IMR-90 (cell line): ENCODE results near the gene PIP5K1C. TPM values are rescaled to one million over a fixed set of nuclear protein-coding genes. Genes with fewer than 3 reads are reported as not detected.
"Not testable (repeated sequence)": the region's sequence is repeated elsewhere in the genome, so short reads cannot be mapped to it uniquely, and the experiment has no call there.

Experiments used
- ATAC-seq: fragments of 200-7000 bp; cut with Tn5 transposase; 2 replicates; pipeline ENCODE4 v1.9.1; 2020; ENCODE audit warnings: low read depth, mild to moderate bottlenecking, moderate library complexity
- BruUV-seq: library from RNA; stranded (reverse); fragments of 400-500 nt; replicated peaks from 2 replicates; lab custom pipeline; 2021; lab: Mats Ljungman, UMichigan
- CTCF ChIA-PET: fragments of 300-600 bp; formaldehyde crosslinking; extraction: SDS; loops from one replicate; lab custom pipeline; 2021; ENCODE audit warnings: antibody characterized with exemption; lab: Yijun Ruan, JAX
- POLR2A ChIA-PET: fragments of 300-600 bp; sonication (Branson Sonifier 250); formaldehyde crosslinking; loops from one replicate; lab custom pipeline; 2022; ENCODE audit warnings: antibody characterized with exemption; ENCODE audit not compliant: unreplicated experiment; lab: Charles Lee
- DNase-seq: peaks from one replicate; pipeline ENCODE4 v3.0.0; 2013
- H2AFZ ChIP-seq: replicated peaks from 2 replicates; pipeline ENCODE3; 2013; ENCODE audit warnings: low read length, mild to moderate bottlenecking; ENCODE audit not compliant: poor library complexity
- H2AK5ac ChIP-seq: 2 replicates; pipeline ENCODE4 v1.6.1; 2013; ENCODE audit warnings: low read depth, low read length, inconsistent platforms
- H2AK9ac ChIP-seq: replicated peaks from 2 replicates; pipeline ENCODE3; 2013; ENCODE audit warnings: mild to moderate bottlenecking, low read depth, low read length, moderate library complexity; ENCODE audit not compliant: poor library complexity
- H2BK120ac ChIP-seq: 2 replicates; pipeline ENCODE4 v1.6.1; 2013; ENCODE audit warnings: low read depth, low read length, inconsistent platforms
- H2BK15ac ChIP-seq: 3 replicates; pipeline ENCODE4 v1.6.1; 2013; ENCODE audit warnings: low read depth, low read length, inconsistent platforms
- H2BK20ac ChIP-seq: 2 replicates; pipeline ENCODE4 v1.6.1; 2013; ENCODE audit warnings: low read depth, mild to moderate bottlenecking, inconsistent platforms, low read length, moderate library complexity
- H2BK5ac ChIP-seq: 2 replicates; pipeline ENCODE4 v1.6.1; 2013; ENCODE audit warnings: mild to moderate bottlenecking, low read depth, low read length, inconsistent platforms; ENCODE audit not compliant: poor library complexity, severe bottlenecking
- H3K14ac ChIP-seq: replicated peaks from 2 replicates; pipeline ENCODE4 v1.6.1; 2013; ENCODE audit warnings: low read depth, low read length, inconsistent platforms
- H3K18ac ChIP-seq: 2 replicates; pipeline ENCODE4 v1.6.1; 2013; ENCODE audit warnings: low read depth, low read length, control low read depth
- H3K23ac ChIP-seq: 2 replicates; pipeline ENCODE4 v1.6.1; 2013; ENCODE audit warnings: low read depth, low read length, inconsistent platforms
- H3K27ac ChIP-seq: 2 replicates; pipeline ENCODE4 v1.5.1; 2013; ENCODE audit warnings: mild to moderate bottlenecking, control low read depth, low read length; ENCODE audit not compliant: insufficient read depth
- H3K27me3 ChIP-seq: 2 replicates; pipeline ENCODE4 v1.6.1; 2013; ENCODE audit warnings: low read length; ENCODE audit not compliant: control insufficient read depth, insufficient read depth
- H3K36me3 ChIP-seq: 2 replicates; pipeline ENCODE4 v1.6.1; 2013; ENCODE audit warnings: low read length, mixed read lengths; ENCODE audit not compliant: control insufficient read depth, insufficient read depth
- H3K4ac ChIP-seq: 2 replicates; pipeline ENCODE4 v1.6.1; 2013; ENCODE audit warnings: low read depth, low read length, inconsistent platforms
- H3K4me1 ChIP-seq: 2 replicates; pipeline ENCODE4 v1.6.1; 2013; ENCODE audit warnings: low read length, mixed read lengths; ENCODE audit not compliant: control insufficient read depth, insufficient read depth
- H3K4me2 ChIP-seq: 2 replicates; pipeline ENCODE4 v1.6.1; 2013; ENCODE audit warnings: low read depth, mild to moderate bottlenecking, control low read depth, low read length, moderate library complexity
- H3K4me3 ChIP-seq: 2 replicates; pipeline ENCODE4 v1.5.1; 2013; ENCODE audit warnings: low read depth, mild to moderate bottlenecking, control low read depth, low read length, moderate library complexity; ENCODE audit not compliant: insufficient read depth
- H3K56ac ChIP-seq: 2 replicates; pipeline ENCODE4 v1.6.1; 2013; ENCODE audit warnings: low read length, inconsistent platforms; ENCODE audit not compliant: insufficient read depth; ENCODE audit errors: extremely low read depth
- H3K79me1 ChIP-seq, 2 experiments: 2 replicates each; pipeline ENCODE4 v1.6.1; 2013; ENCODE audit warnings: low read length in 2 of 2, inconsistent platforms in 1 of 2, low read depth in 1 of 2
- H3K9ac ChIP-seq: 2 replicates; pipeline ENCODE4 v1.6.1; 2013; ENCODE audit warnings: low read depth, low read length, control low read depth
- H3K9me1 ChIP-seq: 2 replicates; pipeline ENCODE4 v1.6.1; 2013; ENCODE audit warnings: low read length, inconsistent platforms; ENCODE audit not compliant: insufficient read depth
- H3K9me3 ChIP-seq: 2 replicates; pipeline ENCODE4 v1.6.1; 2013; ENCODE audit warnings: low read length; ENCODE audit not compliant: control insufficient read depth, insufficient read depth
- H4K20me1 ChIP-seq: 2 replicates; pipeline ENCODE4 v1.6.1; 2013; ENCODE audit warnings: low read length, inconsistent platforms; ENCODE audit not compliant: insufficient read depth
- H4K5ac ChIP-seq: 2 replicates; pipeline ENCODE4 v1.6.1; 2013; ENCODE audit warnings: mild to moderate bottlenecking, low read depth, low read length, control low read depth
- H4K8ac ChIP-seq, 2 experiments: 2 replicates each; pipeline ENCODE4 v1.6.1; 2013; ENCODE audit warnings: low read depth in 2 of 2, low read length in 2 of 2, control low read depth in 1 of 2, inconsistent platforms in 1 of 2
- H4K91ac ChIP-seq: 2 replicates; pipeline ENCODE4 v1.6.1; 2013; ENCODE audit warnings: low read depth, low read length, inconsistent platforms; ENCODE audit not compliant: insufficient read depth
- CEBPB ChIP-seq: IDR thresholded peaks from 2 replicates; pipeline ENCODE4 v1.6.1; 2012; ENCODE audit warnings: low read depth, low read length, improper control_type of control experiment
- CHD1 ChIP-seq: IDR thresholded peaks from 2 replicates; pipeline ENCODE4 v1.6.1; 2012; ENCODE audit warnings: low read depth, low read length, improper control_type of control experiment
- FOS ChIP-seq: fragments of 150-350 bp; IDR thresholded peaks from 2 replicates; pipeline ENCODE4 v1.6.1; 2016; ENCODE audit warnings: low read depth, low read length
- MAFK ChIP-seq: IDR thresholded peaks from 2 replicates; pipeline ENCODE4 v1.6.1; 2012; ENCODE audit warnings: low read depth, low read length, improper control_type of control experiment
- NFE2L2 ChIP-seq: fragments of 150-350 bp; IDR thresholded peaks from 2 replicates; pipeline ENCODE4 v1.6.1; 2016; ENCODE audit warnings: low read depth, mild to moderate bottlenecking, low read length
- POLR2A ChIP-seq: IDR thresholded peaks from 2 replicates; pipeline ENCODE4 v1.6.1; 2012; ENCODE audit warnings: mild to moderate bottlenecking, low read depth, low read length
- RFX5 ChIP-seq: IDR thresholded peaks from 2 replicates; pipeline ENCODE4 v1.8.0; 2012; ENCODE audit warnings: low read depth, mild to moderate bottlenecking, low read length, moderate library complexity
- WGBS, 2 experiments: methylation state at CpG; one replicate each; pipeline versions ENCODE4 v1.1.5 to v1.1.7; 2013; ENCODE audit warnings: missing lambda C conversion rate in 2 of 2; ENCODE audit not compliant: insufficient read length in 1 of 2; ENCODE audit errors: extremely low coverage in 2 of 2; 5-methylcytosine and 5-hydroxymethylcytosine counted together
- dilution Hi-C: fragments of 300-500 bp; cut with HindIII; formaldehyde crosslinking; loops from one replicate; pipeline ENCODE4 v1.14.3; 2018; ENCODE audit warnings: low sequenced_read_pairs; ENCODE audit not compliant: unreplicated experiment
- in situ Hi-C: fragments of 300-500 bp; cut with MboI; formaldehyde crosslinking; loops from 3 replicates; pipeline ENCODE4 v1.14.3; 2019; ENCODE audit warnings: low sequenced_read_pairs, inconsistent platforms, mixed read lengths
- intact Hi-C: fragments of 100-400 bp; cut with micrococcal nuclease; formaldehyde crosslinking; loops from 2 replicates; pipeline ENCODE4 v1.10.0; 2022
- polyA plus RNA-seq, 3 experiments: library from polyadenylated mRNA; depleted of rRNA; stranded (reverse); fragments of >200 nt; gene quantifications; 2 replicates each; pipeline ENCODE4 v1.2.3, GENCODE V29; 2012; ENCODE audit warnings: low replicate concordance in 1 of 3
- total RNA-seq: library from RNA; depleted of rRNA; stranded (reverse); fragments of >200 nt; gene quantifications from 2 replicates; pipeline ENCODE4 v1.2.3, GENCODE V29; 2012

The PIP5K1C gene
- total and polyA plus RNA-seq, 2 of the 4 experiments (the other 2 are of a cell fraction): 13.6 to 23.3 TPM

DNA sequence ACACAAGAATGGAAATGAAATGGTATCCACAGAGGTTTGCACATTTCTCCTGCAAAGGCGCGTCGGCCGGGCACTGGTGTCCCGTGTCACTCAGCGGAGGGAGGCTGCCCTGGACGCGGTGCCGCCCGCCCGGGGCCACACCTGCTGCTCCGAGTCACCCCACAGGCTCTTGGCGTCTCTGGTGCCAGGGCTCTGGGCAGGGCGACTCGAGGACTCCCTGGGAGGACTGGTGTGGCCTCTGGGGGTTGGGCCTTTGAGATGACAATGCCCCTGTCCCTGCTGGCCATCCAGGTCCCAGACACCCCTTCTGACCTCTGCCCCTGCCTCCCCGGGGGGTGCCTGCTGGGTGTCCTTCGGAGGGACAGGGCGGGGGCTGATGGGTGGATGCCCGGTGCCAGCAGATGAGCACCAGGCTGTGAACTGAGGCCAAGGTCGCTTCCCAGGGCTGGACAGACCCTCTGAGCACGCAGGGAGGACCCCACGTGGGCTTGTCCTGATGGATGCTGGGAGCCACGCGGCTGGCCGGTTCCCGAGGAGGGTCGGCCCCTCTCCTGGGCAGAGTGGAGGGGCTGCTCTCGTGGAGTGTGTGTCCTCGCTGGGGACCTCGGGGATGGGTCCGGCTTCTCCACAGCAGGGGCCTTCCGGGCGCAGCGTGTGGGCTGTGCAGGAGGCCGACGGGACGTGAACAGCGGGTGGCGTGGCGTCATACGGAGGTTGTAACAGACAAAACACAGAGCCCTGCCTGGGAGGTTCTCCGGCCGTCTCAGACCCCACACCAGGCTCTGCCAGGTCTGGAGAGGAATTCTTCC, 69.0 kb downstream of the PIP5K1C start:
- no peak overlapping the region for H2BK120ac ChIP-seq
- peaks cover 20% of the 10 kb centered on the region for H3K36me3 ChIP-seq
- intact Hi-C loops (no loop called here), dilution Hi-C loops (no loop called here), in situ Hi-C loops (no loop called here)
- ChIA-PET CTCF (no interaction called here), POLR2A (no interaction called here)
- no peak overlapping the region for H2AK5ac ChIP-seq
- peaks cover 6% of the 10 kb centered on the region for H4K20me1 ChIP-seq
- H2BK20ac ChIP-seq: no peak overlapping the region
- H3K27ac ChIP-seq: no peak overlapping the region
- no peak overlapping the region for H2AK9ac ChIP-seq
- H3K27me3 ChIP-seq: no peaks in the 10 kb centered on the region
- peaks cover 0 to 8% of the 10 kb centered on the region in 2 experiments; a peak in 3 of 4 replicates for H3K79me1 ChIP-seq
- DNase-seq (no peak), ATAC-seq (no peak)
- H3K4me1 ChIP-seq: no peaks in the 10 kb centered on the region
- H3K4me3 ChIP-seq: no peak overlapping the region
- no peak overlapping the region for H4K8ac ChIP-seq
- no peak overlapping the region for H3K4ac ChIP-seq
- peaks cover 3% of the 10 kb centered on the region; the same call in 1 of the 2 replicates for H3K9me1 ChIP-seq
- H3K4me2 ChIP-seq: no peak overlapping the region
- 95% methylated on average over 21 of the region's 43 CpGs; no CpG with 5 or more reads in 1 of the 2 experiments for WGBS, 2 experiments
- H3K18ac ChIP-seq: no peak overlapping the region
- no peak overlapping the region for H4K5ac ChIP-seq
- H3K14ac ChIP-seq: no peak overlapping the region
- TF ChIP-seq FOS (no peak), POLR2A (no peak), NFE2L2 (no peak), CEBPB (no peak), RFX5 (no peak), MAFK (no peak), CHD1 (no peak)
- H3K9me3 ChIP-seq: no peaks in the 10 kb centered on the region
- no peak overlapping the region for H2AFZ ChIP-seq
- no peak overlapping the region for H4K91ac ChIP-seq
- no peak overlapping the region for H2BK15ac ChIP-seq
- no peak overlapping the region for H3K23ac ChIP-seq
- no peak overlapping the region for H2BK5ac ChIP-seq
- no peak overlapping the region for H3K56ac ChIP-seq
- BruUV-seq: no TSS peak
- no peak overlapping the region for H3K9ac ChIP-seq

DNA sequence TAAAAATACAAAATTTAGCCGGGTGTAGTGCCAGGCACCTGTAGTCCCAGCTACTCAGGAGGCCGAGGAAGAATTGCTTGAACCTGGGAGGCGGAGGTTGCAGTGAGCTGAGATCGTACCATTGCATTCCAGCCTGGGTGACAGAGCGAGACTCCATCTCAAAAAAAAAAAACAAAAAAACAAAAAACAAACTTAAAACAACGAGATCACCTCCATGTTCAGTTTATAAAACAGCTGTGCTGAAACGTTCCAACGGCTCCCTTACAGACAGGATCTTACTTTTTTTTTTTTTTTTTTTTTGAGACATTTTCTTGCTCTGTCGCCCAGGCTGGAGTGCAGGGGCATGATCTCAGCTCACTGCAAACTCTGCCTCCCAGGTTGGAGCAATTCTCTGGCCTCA, 71.5 kb downstream of the PIP5K1C start:
- WGBS, 2 experiments: no CpG with 5 or more reads among the region's 9 CpGs
- POLR2A ChIA-PET: interaction anchor here (0.6 kb wide), 1 partner anchor 678 kb away, joined by 5 read pairs; no protein-coding TSS in a partner anchor
- in situ Hi-C loops: not testable (repeated sequence)

More for the DNA sequence above, 71.5 kb downstream of the PIP5K1C start:
- H3K4me2 ChIP-seq, H2AK9ac ChIP-seq, CTCF ChIA-PET, H3K9ac ChIP-seq, H2AFZ ChIP-seq, H3K4ac ChIP-seq, BruUV-seq, H3K27me3 ChIP-seq, H2AK5ac ChIP-seq, H3K56ac ChIP-seq, H3K14ac ChIP-seq, H3K9me3 ChIP-seq, ATAC-seq, H3K4me3 ChIP-seq, H3K4me1 ChIP-seq, H2BK20ac ChIP-seq, H3K9me1 ChIP-seq, H4K8ac ChIP-seq, H2BK120ac ChIP-seq, H4K5ac ChIP-seq, H2BK15ac ChIP-seq, H3K23ac ChIP-seq, DNase-seq, H2BK5ac ChIP-seq, H4K91ac ChIP-seq, H3K18ac ChIP-seq, dilution Hi-C loops, H3K27ac ChIP-seq: not testable (repeated sequence)
- H4K20me1 ChIP-seq: peaks cover 19% of the 10 kb centered on the region
- intact Hi-C loops: loop anchor here (5.0 kb wide), 1 partner anchor 121 kb away; the partner anchor contains the start of gene FZR1
- H3K79me1 ChIP-seq: peaks cover 11 to 30% of the 10 kb centered on the region in 2 experiments; a peak in 3 of 4 replicates
- peaks cover 20% of the 10 kb centered on the region for H3K36me3 ChIP-seq
